ENCODE data around the gene GSK3B.
"Not testable (repeated sequence)": the region's sequence is repeated elsewhere in the genome, so short reads cannot be mapped to it uniquely, and the experiment has no call there.

GSK3B gene

DNA sequence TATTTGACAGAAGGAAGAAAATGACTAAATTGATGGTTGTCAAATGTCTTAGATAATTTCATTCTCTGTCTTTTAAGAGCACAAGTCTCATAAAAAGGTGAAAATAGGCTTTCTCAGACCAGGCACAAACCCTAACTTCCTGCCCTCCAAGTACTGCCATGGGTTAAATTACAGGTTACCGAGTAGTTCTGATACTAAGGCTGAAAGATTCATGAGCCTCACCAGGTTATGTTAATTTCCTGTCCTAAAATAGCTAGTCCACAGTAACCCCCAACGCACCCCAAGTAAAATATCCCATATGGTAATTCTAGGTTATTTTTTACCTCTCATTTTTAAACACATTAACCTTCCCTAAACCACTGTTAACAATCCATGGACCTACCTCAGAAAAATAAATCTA lies 42.0 kb downstream of the GSK3B start:
- no peak for DNase-seq

DNA sequence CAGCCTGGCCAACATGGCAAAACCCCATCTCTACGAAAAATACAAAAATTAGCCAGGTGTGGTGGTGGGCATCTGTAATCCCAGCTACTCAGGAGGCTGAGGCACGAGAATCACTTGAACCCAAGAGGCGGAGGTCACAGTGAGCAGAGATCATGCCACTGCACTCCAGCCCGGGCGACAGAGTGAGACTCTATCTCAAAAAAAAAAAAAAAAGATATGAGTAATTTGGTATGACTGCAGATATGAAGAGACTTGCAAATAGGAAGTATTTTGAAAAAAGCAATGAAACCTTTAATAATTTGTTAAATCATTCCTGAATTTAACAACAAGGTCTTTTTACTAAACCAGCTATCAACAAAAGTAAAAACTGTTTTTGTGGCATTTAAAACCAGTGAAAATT lies 42.7 kb downstream of the GSK3B start:
- DNase-seq = not testable (repeated sequence)

DNA sequence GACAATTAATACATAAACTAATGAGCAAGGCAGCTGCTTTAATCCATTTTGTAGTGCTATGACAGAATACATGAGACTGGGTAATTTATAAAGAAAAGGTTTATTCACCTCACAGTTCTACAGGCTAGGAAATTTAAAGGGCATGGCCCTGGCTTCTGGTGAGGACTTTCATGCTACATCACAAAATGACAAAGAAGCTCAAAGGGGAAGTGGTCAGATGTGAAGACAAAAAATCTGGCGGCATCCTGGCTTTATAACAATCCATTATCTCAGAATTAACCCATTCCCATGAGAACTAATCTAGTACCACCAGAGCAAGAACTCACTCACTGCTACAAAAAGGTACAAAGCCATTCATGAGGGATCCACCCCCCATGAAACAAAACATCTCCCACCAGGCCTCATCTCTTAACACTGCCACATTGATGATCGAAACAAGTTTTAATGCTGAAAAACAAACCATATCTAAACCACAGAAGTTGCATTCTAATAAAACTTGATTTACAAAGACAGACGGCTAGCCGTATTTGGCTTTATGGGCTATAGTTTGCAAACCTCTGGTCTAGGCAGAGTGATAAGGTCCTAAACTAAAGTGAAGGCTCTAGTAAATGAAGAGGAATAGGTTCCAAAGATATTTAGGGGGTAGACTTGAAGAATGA lies 44.2 kb downstream of the GSK3B start:
- no peak for DNase-seq

DNA sequence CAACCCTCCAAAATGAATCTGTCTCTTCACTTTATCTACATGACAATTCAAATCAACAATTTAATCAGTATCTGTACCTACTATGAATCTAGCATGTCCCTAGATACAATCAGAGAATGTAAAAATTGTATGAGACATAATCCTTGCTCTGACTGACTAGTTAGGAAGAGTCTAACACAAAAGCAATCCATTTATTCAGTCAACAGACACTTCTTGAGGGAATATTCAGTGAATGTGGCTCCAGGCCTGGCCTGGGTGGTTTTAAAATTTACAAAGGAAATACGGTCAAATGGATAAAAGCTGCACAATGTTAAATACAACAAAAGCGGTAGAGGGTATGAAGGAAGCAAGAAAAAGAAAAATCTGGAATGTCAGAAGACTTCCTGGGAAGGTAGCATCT lies 45.2 kb downstream of the GSK3B start:
- DNase-seq = no peak

DNA sequence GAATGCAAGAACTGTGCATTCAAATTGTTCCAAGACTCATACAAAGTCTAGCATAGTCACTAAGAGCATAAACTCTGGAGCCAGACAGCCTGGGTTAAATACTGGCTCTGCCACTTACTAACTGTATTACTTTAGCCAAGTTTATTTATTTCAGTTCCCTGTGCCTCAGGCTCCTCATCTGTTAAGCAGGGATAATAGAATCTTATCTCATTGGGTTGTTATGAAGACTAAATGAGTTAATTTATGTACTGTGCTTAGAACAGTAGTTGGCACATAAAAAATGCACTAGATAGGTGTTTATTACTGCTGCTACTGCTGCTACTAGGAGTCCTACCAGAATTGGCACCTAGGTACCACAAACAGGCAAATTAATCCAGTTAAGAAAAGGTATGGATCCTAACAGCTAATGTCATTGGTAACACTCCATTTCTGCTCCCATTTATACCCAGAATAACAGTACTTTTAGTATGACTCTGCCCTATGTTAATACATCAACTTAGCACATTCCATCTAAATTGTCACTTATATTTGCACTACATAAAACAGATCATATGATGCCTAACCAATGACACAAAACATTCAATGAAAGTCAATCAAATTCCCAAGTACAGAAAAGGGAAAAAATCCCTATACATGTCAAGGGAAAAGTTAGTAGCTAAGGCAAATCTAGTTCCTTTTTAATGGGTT lies 45.7 kb downstream of the GSK3B start:
- DNase-seq = no peak

DNA sequence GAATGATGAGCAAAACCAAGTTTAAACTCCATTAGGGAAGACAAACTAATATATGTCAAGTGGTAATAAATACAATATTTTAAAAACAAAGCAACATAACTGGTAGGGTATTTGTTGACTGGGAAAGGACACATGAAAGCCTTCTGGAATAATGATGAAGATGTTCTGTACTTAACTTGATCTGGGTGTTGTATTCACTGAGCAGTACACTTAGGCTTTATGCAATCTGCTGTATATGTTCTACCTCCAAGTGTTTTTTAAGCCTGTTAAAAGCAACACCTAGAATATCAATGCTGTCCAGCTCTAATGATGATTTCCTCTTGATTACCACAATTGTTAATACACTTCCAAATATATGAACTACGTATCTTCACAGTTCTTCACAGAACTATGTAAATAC lies 46.6 kb downstream of the GSK3B start:
- DNase-seq = no peak

DNA sequence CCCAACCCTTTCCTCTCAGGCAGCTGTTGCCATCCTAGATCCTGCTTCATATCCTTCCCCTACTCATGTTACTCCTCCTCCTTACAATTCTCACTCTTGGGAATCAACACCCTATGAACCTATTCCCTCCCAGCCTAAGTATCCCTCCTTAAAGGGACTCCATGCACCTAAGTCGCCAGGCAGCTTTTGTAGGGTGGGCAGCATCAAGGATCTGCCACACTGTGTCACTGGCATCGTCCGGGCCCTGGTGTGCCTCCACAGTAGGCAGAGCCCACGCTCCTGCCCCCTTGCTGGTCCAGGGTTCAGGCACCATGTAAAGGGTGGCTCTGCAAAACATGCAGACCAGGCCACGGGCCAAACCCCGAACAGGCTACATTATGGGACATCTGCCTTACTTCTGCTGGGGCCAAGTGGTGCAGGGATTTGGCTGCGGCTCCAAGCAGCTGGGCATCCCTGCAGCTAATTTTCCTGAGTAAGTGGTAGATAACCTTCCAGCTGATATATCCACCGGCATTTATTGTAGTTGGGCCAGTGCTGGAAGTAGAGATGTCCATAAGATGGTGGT lies 53.4 kb downstream of the GSK3B start:
- no peak for DNase-seq

DNA sequence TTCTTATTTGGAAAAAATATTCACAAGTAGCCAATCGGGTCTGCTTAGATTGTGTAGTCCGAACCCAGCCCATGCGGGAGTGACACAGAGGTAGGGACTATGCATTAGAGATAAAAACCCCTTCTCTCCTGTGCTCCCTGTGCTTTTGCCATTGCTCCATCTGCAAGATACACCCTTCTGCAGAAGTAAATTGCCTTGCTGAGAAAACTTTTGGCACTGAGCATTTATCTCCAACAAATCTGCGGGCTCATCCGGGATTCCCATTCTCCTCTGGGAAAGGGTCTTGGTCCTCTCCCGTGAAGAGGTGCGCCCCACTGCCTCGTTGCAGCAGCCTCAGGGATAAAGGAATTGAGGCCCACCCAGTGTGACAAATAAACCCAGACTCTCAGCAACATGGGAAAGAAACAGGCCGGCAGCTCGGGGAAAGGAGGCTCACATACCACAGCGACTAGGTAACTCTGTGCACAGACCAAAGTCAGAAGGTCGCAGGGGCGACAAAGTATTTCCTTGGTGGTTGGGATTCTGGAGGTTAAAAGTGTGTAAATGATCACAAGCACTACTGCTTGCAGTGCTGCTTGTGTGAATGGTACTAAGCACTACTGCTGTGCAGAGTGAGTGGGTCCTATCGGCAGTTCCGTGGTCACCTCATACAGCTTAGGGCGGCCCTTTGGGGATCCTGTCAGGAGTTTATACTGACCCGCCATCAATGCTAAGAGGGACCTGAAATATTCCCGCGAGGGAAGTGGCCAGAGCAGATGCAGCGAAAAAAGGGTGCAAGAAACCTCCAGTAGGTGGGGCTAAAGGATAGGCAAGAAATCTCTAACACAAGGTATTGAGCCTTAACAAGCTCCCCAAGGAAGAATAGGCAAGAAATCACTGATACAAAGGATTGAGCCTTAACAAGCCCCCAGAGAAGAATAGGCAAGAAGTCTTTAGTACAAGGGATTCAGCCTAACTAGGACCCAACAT lies 54.3 kb downstream of the GSK3B start:
- no peak for DNase-seq

DNA sequence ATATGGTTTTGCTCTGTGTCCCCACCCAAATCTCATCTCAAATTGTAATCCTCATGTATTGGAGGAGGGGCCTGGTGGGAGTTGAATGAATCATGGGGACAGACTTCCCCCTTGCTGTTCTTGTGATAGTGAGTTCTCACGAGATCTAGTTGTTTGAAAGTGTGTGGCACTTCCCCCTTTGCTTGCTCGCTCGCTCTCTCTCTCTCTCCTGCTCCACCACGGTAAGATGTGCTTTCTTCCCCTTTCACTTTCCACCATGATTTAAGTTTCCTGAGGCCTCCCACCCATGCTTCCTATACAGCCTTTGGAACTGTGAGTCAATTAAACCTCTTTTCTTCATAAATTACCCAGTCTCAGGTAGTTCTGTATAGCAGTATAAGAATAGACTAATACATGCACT lies 60.7 kb downstream of the GSK3B start:
- DNase-seq = no peak

DNA sequence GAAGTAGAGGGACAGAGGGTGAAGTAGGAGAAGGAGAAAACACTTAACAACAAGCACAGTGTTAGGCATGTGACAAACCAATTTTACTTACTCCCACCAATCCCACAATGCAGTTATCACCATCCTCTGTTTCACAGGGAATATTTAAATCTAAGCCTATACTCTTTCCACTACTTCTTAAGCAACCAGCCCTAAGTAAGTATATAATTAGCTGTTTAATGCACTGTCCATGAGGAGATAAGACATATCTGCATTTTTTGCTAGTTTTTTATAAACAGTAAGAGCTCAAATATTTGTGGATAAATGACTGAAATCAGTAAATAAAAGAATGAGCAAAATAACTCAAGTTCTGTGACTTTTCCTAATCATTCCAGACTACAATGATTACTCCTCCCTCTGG lies 62.7 kb downstream of the GSK3B start:
- DNase-seq = no peak

DNA sequence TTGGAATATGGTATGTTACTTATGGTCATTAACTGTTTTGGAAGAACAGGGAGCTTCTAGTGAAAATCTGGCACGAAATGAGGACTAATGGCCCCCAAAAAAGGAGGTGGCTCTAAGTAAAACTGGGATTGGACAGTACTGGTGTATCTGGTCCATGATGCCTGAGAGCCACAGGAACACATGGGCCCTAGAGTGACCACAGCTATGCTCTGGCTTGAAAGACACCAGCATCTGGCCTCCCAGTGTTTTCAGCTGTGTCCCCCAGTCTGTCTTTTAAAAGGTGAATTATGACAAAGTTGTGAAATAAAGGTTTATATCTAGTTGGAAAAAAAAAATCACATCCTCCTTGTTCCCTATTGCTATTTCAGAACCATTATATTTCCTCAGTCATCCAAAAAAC lies 64.5 kb downstream of the GSK3B start:
- DNase-seq = no peak

DNA sequence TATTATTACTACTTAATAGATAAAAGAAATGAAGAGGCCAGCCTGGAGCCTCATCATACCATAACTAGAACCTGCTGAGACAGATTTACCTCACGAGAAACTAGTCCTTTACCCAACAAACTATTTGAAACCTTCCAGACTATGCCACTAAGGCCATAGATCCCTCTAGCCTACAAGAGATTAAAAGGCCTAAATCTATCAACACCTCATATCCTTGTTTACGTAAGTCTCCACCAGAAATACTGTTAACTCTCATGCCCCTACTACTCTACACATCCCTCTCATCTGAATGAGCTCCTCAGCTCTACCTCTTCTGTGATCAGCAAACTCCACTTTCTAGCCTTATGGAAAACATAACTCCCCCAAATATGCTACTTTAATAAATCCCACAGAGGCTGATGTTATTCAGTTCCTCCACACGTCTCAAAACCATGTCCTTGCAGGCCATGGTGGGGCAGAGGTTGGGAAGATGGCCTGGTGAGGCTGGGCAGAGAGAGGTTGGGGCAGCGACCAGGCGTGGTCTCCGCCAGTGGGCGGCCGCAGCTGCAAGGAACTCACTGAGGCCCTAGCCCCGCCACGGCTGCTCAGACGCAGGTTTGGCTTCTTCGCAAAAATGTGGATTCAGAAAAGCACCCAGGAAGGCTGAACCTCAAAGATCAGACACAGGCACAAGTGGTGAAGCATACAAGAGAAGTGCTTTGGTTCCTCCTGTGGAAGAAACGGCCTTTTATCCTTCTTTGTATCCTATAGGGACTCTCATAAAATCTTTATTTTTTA lies 65.8 kb downstream of the GSK3B start:
- DNase-seq = no peak

DNA sequence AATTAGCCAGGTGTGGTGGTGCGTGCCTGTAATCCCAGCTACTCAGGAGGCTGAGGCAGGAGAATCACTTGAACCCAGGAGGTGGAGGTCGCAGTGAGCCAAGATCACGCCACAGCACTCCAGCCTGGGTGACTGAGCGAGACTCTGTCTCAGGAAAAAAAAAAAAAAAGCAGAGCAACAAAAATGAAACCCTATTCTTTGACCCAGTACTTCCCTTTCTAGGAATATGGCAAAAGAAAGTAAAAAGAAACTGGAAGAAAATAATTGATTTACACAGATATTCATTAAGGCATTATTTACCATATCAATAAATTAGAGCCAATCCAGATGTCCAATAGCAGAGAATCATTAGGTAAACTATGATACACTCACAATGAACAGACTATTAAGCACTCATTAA lies 67.0 kb downstream of the GSK3B start:
- no peak for DNase-seq

DNA sequence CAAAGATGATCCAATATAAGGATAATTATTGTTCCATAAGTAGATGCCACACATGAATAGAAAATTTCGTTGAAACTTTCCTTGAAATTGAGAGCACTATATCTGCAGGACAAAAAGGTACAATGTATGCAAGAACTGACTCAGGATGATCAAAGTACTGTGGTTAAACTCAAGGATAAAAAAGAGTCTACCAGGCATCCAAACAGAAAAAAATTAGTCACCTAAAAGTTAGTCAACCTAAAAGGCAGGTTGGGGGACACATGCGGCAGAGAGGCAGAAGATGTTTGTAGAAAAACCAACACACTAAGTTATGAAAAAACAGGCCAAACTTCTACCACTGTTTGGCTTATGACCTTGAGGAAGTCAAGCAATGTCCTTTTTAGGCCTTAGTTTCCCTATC lies 68.7 kb downstream of the GSK3B start:
- no peak for DNase-seq

DNA sequence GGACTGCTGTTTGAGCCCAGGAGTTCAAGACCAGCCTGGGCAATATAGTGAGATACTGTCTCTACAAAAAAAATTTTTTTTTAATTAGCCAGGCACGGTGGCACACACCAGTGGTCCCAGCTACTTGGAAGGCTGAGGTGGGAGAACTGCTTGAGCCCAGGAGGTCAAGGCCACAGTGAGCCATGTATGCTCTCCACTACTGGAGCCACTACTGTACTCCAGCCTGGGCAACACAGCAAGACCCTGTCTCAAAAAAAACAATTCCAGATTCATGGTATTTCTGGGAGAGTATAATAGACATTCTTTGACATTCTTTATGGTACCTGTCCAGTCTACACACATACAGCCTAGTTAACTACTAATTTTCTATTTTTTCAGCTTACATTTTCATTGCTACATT lies 70.1 kb downstream of the GSK3B start:
- DNase-seq = no peak

DNA sequence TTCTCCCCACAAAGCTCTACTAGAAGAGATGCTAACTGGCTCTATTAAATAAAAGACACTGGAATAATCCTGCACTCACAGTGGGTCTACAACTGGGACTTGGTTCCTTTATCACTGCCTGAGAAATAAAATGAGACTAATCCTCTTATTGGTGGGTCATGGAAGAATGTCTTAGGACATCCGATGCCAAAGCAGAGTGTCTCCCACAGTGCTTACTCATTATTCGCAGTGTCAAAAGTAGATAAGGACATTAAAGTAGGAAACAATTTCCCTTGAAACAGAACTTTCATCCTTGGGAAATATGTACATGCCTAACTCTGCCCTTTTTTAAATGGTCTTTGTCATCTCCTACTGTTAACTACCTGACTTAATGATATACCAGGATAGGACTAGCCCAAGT lies 71.5 kb downstream of the GSK3B start:
- DNase-seq = no peak

DNA sequence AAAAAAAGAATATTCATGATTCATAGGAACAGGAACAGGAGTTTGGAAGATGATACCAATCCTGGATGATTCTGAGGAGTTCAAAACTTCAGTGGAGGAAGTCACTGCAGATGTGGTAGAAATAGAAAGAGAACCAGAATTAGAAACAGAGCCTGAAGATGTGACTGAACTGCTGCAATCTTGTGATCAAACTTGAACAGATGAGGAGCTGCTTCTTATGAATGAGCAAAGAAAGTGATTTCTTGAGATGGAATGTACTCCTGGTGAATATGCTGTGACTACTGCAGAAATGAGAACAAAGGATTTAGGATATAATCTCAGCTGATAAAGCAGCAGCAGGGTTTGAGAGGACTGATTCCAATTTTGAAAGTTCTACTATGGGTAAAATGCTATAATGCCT lies 72.7 kb downstream of the GSK3B start:
- no peak for DNase-seq

DNA sequence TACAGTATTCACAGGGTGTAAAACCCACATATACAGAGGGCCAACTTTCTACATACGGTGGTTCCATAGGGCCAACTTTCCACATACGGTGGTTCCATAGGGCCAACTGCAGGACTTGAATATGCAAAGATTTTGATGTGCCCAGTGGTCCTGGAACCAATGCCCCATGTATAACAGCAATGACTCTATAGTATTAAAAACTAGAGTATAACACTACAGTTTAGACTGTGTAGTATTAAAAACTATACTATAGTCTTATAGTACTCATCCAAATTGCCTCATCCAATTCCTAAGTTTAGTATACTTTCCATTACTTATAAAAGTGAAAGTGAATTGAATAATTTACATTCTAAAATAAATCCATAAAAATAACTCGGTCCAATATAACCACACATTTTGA lies 75.9 kb downstream of the GSK3B start:
- no peak for DNase-seq

DNA sequence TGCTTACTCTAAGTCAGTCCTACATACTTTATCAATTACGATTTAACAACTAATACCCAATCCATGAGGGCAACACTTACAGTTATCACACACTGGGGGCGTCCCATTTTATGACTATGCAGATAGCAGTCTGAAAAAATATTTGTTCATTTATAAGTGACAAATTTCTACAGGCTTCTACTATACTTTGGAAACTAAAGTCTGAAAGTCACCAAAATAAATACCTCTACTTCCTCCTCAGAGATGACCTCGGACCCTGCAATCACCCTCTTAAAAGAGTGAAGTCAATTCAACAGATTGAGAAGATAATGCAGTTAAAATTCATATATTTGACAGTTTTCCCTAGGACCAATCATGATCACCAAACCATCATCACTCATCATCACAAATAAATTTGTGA lies 76.6 kb downstream of the GSK3B start:
- no peak for DNase-seq

DNA sequence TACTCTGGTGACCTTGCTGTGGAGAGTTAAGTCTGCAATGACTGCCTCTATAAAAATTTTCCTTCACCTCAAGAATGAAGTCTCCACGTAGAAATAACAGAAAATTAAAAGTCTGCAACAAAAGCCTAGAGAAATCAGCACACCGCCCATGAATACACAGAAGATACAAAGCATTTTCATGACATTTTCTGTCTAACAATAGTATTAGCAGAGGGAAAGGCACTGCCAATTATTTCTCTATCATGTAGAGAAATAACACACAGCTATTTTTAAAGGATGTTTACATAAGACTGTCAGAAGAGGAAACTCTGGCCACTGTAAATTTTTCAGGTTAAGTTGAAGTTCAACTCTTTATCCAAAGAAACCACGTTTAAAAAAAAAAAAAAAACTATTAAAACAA lies 80.8 kb downstream of the GSK3B start:
- no peak for DNase-seq

DNA sequence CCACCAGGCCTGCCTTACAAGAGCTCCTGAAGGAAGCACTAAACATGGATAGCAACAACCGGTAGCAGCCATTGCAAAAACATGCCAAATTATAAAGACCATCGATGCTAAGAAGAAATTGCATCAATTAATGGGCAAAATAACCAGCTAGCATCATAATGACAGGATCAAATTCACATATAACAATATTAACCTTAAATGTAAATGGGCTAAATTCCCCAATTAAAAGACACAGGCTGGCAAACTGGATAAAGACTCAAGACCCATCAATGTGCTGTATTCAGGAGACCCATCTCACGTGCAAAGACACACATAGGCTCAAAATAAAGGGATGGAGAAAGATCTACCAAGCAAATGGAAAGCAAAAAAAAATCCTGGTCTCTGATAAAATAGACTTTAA lies 88.5 kb downstream of the GSK3B start:
- not testable (repeated sequence) for DNase-seq

DNA sequence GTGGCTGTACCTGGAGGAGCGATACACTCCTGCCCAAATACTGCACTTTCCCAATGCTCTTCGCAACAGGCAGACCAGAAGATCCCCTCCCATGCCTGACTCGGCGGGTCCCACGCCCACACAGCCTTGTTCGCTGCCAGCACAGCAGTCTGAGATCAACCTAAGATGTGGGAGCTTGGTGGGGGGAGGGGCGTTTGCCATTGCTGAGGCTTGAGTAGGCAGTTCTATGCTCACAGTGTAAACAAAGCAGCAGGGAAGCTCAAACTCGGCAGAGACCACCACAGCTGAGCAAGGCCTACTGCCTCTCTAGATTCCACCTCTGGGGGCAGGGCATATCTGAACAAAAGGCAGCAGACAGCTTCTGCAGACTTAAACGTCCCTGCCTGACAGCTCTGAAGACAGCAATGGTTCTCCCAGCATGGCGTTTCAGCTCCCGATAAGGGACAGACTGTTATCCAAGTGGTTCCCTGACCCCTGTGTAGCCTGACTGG lies 90.2 kb downstream of the GSK3B start:
- DNase-seq = not testable (repeated sequence)

DNA sequence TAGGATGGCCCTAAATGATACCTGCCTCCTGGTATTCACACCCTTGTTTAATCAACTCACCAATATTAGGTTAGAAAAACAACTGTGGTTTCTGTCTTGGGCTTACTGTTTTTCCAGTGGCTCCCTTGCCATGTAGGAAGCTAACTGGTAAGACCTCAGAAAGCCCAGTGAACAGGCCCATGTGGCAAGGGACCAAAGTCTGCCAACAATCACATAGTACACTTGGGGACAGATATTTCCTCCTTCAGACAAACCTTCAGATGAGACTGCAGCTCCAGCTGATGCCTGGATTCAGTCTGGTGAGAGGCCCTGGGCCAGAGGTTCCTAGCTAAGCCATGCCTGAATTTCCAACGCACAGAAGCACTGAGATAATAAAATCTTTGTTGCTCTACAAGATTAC lies 96.1 kb downstream of the GSK3B start:
- DNase-seq = no peak
